Loucy (cell line): ENCODE data around the gene CYLD.

Source experiments
- H2AFZ ChIP-seq: fragments of 200-600 bp; sonication (generic); 2 replicates; pipeline ENCODE4 v1.6.0; 2016; ENCODE audit warnings: antibody characterized with exemption, mild to moderate bottlenecking, low read length, moderate library complexity
- H3F3A ChIP-seq: fragments of 200-600 bp; 2 replicates; pipeline ENCODE4 v1.6.0; 2016; ENCODE audit warnings: antibody characterized with exemption, low read depth, mild to moderate bottlenecking
- H3K27me3 ChIP-seq: fragments of 200-600 bp; sonication (generic); 2 replicates; pipeline ENCODE4 v1.6.1; 2014; ENCODE audit warnings: low read length, mild to moderate bottlenecking; ENCODE audit not compliant: insufficient read depth, poor library complexity, severe bottlenecking
- H3K36me3 ChIP-seq: fragments of 200-600 bp; sonication (generic); 2 replicates; pipeline ENCODE4 v1.6.1; 2016; ENCODE audit warnings: low read length; ENCODE audit not compliant: insufficient read depth
- H3K4me1 ChIP-seq: fragments of 200-600 bp; sonication (generic); 2 replicates; pipeline ENCODE4 v1.5.1; 2014; ENCODE audit warnings: low read length, mild to moderate bottlenecking; ENCODE audit not compliant: insufficient read depth, poor library complexity, severe bottlenecking
- H3K4me2 ChIP-seq: fragments of 200-600 bp; sonication (generic); 2 replicates; pipeline ENCODE4 v1.6.0; 2014; ENCODE audit warnings: antibody characterized with exemption, low read length, low read depth, mild to moderate bottlenecking; ENCODE audit not compliant: poor library complexity, severe bottlenecking
- H3K4me3 ChIP-seq: fragments of 200-600 bp; sonication (generic); 2 replicates; pipeline ENCODE4 v1.5.1; 2014; ENCODE audit warnings: low read length, mild to moderate bottlenecking, mixed read lengths; ENCODE audit not compliant: poor library complexity, severe bottlenecking
- H3K79me2 ChIP-seq: fragments of 200-600 bp; sonication (generic); 2 replicates; pipeline ENCODE4 v1.6.1; 2014; ENCODE audit warnings: low read length; ENCODE audit not compliant: insufficient read depth
- H3K9ac ChIP-seq: fragments of 200-600 bp; sonication (generic); 2 replicates; pipeline ENCODE4 v1.6.0; 2014; ENCODE audit warnings: mild to moderate bottlenecking, low read depth, low read length, moderate library complexity; ENCODE audit not compliant: poor library complexity, severe bottlenecking
- H3K9me2 ChIP-seq: fragments of 200-600 bp; sonication (generic); replicated peaks from 2 replicates; pipeline ENCODE4 v1.6.1; 2016; ENCODE audit warnings: low read depth, low read length, mixed read lengths
- H3K9me3 ChIP-seq: fragments of 200-600 bp; sonication (generic); 2 replicates; pipeline ENCODE4 v1.6.1; 2014; ENCODE audit warnings: mild to moderate bottlenecking, antibody characterized with exemption, low read length, low read depth; ENCODE audit not compliant: insufficient read depth
- H4K20me1 ChIP-seq: fragments of 200-600 bp; sonication (generic); 2 replicates; pipeline ENCODE4 v1.6.0; 2014; ENCODE audit warnings: antibody characterized with exemption, low read length, mild to moderate bottlenecking; ENCODE audit not compliant: insufficient read depth, poor library complexity, severe bottlenecking
- CTCF ChIP-seq: fragments of 200-600 bp; sonication (generic); conservative IDR thresholded peaks from 2 replicates; pipeline ENCODE4 v1.5.1; 2014; ENCODE audit warnings: mild to moderate bottlenecking, antibody characterized with exemption, low read length
- EZH2phosphoT487 ChIP-seq: fragments of 200-600 bp; IDR thresholded peaks from 2 replicates; pipeline ENCODE4 v1.6.1; 2018; ENCODE audit warnings: antibody characterized with exemption, mild to moderate bottlenecking, moderate library complexity, borderline replicate concordance

Gene CYLD

GRCh38 chr16:50820225-50820624 lies 78.3 kb downstream of the CYLD start:
- Histone ChIP-seq H4K20me1 (no peaks in the 10 kb centered on the region), H3K9me3 (no peaks in the 10 kb centered on the region), H3F3A (no peaks in the 10 kb centered on the region), H3K9ac (no peak overlapping the region), H3K9me2 (no peaks in the 10 kb centered on the region), H3K4me1 (no peaks in the 10 kb centered on the region), H3K36me3 (no peaks in the 10 kb centered on the region), H3K4me2 (no peak overlapping the region), H2AFZ (no peak overlapping the region), H3K79me2 (no peaks in the 10 kb centered on the region), H3K4me3 (no peak overlapping the region), H3K27me3 (no peaks in the 10 kb centered on the region)
- no peak for TF ChIP-seq CTCF
- TF ChIP-seq EZH2phosphoT487 = no peak

- H3F3A ChIP-seq = no peaks in the 10 kb centered on the region
- H4K20me1 ChIP-seq = no peaks in the 10 kb centered on the region
- H3K9me3 ChIP-seq = no peaks in the 10 kb centered on the region
- no peak overlapping the region for H3K9ac ChIP-seq
- no peaks in the 10 kb centered on the region for H3K9me2 ChIP-seq
- no peak overlapping the region for H3K4me2 ChIP-seq
- H3K27me3 ChIP-seq = no peaks in the 10 kb centered on the region
- H3K4me1 ChIP-seq = no peaks in the 10 kb centered on the region
- H3K36me3 ChIP-seq = no peaks in the 10 kb centered on the region
- no peak overlapping the region for H3K4me3 ChIP-seq
- no peak overlapping the region for H2AFZ ChIP-seq
- no peaks in the 10 kb centered on the region for H3K79me2 ChIP-seq
- TF ChIP-seq EZH2phosphoT487 (no peak), CTCF (no peak)
Observed at GRCh38 chr16:50821586-50821985, 79.7 kb downstream of the CYLD start.

- Histone ChIP-seq H3K4me1 (no peaks in the 10 kb centered on the region), H3K4me3 (no peak overlapping the region), H3K27me3 (no peaks in the 10 kb centered on the region), H3K9me3 (no peaks in the 10 kb centered on the region), H3K4me2 (no peak overlapping the region), H2AFZ (no peak overlapping the region), H4K20me1 (no peaks in the 10 kb centered on the region), H3K9ac (no peak overlapping the region), H3K36me3 (no peaks in the 10 kb centered on the region), H3F3A (no peaks in the 10 kb centered on the region), H3K79me2 (no peaks in the 10 kb centered on the region), H3K9me2 (no peaks in the 10 kb centered on the region)
- TF ChIP-seq EZH2phosphoT487 (no peak), CTCF (no peak)
Observed at GRCh38 chr16:50822671-50823070, 80.8 kb downstream of the CYLD start.
